HG02840 (cell line): ENCODE results near the gene DCLK2.

Experiments
- ATAC-seq: cut with Tn5 transposase; IDR thresholded peaks from one replicate; pipeline ENCODE4 v1.9.1; 2021; ENCODE audit warnings: mild to moderate bottlenecking, moderate library complexity, moderate number of reproducible peaks; ENCODE audit not compliant: unreplicated experiment, low FRiP score

The DCLK2 gene

DNA sequence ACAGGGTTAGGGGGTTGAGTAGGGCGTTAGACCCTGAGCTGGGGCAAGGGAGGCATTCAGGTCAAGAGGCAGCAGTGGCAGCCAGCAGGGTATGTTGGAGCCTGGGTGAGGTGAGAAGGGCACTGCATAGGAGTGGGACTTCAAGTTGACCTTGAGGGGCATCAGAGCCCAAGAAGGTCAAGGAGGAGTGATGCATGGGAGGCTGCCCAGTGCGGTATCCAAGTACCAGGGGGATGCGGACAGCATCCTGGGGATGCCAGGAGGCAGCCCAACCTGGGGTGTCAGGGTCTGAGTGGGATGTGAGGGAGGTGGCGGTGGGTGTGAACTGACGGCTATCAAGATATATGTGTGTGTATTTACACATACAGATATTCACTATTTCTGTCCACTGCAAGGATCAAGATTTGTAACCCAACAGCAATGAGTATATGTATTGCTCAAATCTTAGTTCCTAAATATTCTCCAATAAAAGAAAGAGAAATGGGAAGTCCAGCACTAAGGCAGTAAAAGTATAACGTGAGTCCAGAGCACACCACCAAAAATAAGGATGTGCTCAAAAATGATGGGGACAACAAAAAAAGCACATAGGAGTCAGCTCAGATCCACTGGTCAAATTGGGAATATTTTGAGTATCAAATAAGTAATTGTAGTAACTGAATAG, 9.8 kb upstream of the DCLK2 start:
- no peak for ATAC-seq

DNA sequence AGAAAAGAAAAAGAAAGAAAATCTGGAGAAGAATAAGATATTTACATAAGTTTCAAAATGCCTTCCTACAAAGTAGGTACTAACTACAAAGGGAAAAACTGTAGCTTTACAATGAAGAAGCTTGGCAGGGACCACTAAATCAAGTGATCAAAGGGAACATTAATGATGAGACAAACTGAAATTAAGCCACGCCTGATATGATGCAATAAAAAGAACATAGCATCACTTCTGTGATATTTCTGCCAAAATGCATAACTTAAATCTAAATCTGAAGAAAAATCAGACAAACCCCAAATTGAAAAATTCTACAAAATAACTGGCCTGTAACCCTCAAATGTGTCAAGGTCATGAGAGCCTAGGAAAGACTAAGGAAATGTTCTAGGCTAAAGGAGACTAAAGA, 8.9 kb upstream of the DCLK2 start:
- no peak for ATAC-seq

DNA sequence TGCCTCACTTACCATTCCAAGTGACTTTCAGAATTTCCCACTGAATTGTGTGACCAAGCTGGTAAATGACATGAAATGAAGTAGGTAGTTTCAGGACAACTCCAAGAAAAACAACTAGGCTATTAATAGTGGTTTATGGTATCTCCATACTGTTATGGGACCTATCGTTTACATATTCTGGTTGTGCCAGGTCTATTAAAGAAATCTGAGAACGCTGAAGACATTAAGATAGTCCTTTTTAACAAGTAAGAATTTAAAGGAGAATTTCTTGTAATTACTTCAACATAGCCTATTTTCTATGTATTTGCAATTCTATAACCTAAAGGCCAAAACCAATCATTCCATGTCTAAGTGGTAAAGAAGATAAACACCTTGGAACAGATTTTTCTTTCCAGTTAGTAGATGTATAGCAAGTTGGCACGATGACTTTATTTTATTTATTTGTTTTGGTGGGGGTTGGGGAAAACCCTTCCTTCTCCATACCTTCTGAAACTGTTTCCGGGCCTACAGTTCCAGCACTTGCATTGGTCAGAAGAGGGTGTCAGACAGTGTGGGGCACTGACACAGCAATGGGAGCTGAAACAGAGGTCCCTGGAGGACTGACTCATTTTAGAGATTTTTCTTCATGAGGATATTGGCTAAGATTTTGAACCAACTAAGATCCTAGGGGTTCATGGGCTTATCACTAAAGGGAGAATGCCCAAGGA, 7.6 kb upstream of the DCLK2 start:
- no peak for ATAC-seq

DNA sequence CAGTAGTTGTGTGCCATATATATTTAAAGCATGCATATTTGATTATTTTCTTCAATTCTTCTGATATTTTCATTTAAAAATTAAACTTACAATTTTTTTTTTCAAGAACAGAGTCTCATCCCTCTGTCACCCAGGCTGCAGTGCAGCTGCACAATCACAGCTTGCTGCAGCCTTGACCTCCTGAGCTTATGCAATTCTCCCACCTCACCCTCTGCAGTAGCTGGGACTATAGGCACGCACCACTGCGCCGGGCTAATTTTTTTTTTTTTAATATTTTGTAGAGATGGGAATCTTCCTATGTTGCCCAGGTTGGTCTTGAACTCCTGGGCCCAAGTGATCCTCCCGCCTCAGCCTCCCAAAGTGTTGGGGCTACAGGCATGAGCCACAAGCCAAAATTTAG, 5.8 kb upstream of the DCLK2 start:
- ATAC-seq, result no peak

DNA sequence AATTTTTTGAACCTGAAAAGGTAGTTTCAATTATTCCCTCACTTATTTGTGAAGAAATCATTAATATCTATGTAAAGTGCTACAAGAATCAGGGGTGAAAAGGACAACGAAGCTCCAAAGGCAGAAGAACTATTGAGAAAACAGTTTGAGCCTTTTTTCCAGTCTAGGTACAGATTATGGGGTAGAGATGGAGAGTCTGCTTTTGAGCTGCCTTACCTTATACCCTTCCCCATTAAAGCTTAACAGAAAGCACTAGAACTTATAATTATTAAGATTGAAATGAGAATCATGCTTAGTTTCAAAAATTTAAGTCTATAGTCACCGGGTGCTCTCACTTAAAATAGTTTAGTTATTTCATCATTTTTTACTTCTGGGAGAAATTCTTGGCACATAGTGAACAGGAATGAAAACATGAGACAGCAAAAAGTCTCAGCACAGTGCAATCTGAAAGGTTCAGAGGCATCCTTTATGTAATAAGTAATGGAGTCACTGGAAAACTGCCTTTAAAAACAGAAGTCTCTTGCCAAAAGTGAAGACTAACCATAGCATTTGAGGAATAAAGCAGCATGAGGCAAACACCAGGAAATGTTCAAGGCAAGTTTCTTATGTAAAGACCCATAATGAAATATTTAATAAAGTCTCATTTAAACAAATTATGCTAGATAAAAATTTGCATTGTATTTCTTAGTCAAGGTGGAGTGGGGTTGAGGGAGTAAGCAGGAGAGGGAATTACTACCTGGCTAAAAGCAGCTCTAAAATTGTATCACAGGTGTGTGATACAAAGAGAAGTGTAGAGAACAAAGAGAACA, 5.1 kb upstream of the DCLK2 start:
- no peak for ATAC-seq

DNA sequence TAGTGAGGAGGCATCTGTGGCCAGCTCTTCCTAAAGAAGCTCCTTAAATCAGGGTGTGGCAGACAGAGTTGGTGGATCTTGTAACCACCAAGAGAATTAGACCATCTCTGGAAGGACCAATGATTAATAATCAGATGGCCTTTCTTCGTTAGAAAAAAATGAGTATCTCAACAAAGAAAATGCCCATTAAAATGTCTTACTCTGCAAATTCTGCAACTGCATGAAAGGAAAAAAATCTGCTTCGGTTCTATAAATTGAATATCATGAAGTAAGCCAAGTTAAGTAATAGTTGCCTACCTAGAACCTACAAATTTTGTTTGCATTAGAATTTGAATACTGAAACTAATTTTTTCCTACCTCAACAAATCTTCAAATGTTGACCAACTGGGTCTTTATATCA, 4.2 kb upstream of the DCLK2 start:
- ATAC-seq, result no peak

DNA sequence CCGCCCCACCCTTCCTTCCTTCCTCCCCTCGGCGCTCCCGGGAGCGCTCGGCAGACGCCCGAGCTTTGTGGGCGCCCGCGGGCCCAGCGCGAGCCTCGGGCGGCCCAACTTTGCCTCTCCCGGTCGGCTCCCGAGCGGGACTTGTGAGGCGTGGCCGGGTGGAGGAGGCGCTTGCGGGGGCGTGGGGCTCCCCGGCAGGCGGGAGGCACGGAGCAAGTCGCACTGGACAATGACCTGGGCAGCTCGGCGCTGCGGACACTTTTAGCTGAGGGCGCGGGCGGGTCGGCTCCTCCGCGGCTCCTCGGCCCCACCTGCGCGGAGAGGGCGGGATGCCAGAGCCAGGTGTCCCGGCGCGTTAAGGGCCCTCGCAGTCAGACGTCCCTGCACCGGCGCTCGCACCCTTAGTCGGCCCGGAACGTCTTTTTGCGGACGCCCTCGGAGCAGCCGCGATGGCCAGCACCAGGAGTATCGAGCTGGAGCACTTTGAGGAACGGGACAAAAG, 385 bp downstream of the DCLK2 start:
- ATAC-seq, result no peak

DNA sequence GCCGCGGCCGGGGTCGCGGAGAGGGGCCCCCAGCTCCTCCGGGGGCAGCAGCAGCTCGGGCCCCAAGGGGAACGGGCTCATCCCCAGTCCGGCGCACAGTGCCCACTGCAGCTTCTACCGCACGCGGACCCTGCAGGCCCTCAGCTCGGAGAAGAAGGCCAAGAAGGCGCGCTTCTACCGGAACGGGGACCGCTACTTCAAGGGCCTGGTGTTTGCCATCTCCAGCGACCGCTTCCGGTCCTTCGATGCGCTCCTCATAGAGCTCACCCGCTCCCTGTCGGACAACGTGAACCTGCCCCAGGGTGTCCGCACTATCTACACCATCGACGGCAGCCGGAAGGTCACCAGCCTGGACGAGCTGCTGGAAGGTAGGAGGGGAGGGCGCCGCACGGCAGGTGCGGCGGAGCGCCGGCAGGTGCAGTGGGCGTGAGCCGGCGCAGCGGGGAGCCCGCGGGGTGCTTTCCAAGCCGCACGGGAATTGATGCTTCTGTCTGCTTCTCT, 886 bp downstream of the DCLK2 start:
- no peak for ATAC-seq

DNA sequence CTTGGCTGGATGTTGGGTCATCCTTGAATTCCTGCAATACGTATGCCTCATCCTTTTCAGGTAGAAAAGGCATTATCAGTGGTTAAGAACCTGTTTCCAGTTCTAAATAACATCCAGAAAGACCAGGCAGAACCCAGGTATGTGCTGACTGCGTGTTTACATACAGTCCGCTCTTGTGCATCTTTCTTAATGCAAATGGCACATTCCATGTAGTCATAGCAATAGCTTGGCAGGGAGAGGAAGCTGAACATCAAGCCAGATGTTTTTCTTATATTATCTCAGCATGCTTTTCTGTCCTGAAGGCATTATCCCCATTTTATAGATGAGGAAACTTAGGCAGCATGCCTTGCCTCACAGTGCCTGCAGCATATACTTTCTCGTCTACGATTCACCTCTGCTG, 2.1 kb downstream of the DCLK2 start:
- no peak for ATAC-seq

DNA sequence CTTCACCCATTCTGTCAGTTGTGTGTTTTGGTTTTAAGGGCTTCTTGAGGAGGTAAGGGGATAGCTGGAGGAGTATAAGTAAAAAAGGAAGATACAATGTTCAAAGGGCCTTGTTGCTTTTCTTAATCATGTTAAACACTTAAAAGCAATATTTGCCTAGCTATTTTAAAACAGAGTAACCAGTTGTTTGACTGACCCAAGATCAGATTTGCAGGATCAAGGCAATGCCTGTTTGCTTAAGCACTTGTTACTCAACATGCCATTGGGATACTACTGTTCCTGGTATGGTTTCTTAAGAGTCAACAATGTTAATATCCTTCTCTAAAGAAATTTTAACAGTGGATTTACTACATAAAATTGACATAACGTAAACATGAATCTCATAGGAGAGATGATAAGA, 2.6 kb downstream of the DCLK2 start:
- no peak for ATAC-seq

DNA sequence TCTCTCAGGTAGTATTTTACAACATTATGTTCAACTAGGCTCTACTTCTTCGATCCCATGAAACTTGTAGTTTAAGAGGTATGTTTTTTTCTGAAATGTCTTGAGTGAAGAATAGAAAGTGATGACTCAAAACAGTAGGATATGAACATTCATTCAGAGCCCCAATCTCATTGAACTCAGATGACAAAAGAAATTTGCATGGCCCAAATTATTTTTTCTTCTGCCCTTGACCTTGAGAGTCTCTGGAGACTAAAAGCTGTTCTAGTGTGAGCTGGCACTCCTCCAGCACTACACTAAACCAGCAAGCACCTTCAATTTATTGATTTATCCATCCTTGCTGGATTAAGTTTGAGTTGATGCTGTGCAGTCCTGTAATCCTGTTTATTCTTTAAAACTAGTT, 4.0 kb downstream of the DCLK2 start:
- ATAC-seq, result peak; percentile 61

DNA sequence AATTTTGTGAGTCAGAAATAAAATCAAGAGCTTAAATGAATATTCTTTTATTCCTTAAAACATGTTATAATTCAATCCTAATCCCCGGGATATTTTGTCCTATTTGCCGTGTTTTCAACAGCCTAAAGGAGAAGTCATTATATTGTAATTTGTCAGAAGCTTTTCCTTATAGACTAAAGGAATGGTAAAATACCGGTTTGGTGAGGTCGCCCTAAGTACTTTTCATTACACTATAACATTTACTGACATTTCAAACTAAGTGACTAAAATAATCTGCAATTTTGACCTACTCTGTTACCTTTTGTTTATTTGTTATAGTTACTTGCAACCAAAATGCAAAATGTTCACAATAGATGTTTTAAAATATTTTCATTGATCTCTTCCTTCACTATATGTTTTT, 8.8 kb downstream of the DCLK2 start:
- no peak for ATAC-seq

DNA sequence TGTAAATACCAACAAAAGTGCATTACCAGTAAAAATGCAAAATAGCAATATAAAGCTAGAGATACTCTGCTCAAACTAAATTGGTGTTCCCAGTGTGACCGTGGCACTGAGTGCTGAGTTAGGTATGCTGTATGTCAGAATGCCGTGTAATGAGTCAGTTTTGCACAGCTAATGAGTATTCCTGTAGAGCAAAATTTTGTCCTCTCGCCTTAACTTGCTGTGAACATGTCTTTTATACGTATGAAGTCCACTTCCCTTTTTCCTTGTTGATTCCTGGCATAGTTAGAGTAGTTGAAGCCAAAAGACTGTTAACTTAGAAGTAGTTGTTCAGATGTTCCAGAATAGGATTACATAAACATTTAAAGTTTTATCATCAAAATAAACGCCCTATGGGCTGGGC, 11.5 kb downstream of the DCLK2 start:
- no peak for ATAC-seq

DNA sequence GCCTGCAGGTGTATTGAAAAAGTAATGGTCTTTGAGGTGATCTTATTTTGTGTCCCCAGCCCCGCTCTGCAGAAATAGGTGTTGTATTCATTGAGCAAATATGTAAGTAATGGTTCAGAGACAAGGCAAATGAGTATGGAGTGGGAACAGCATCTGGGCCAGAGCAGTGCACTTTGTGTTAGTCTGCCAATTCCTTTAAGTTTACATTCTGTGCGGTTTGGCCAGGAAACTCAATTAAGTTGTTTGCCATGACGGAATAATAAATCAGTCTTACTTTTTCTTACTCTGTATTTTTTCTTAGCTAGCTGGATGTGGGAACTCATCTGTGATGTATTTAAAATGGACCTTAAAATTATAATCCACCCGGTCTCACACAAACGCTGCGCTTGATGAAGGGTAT, 12.6 kb downstream of the DCLK2 start:
- ATAC-seq, result no peak

DNA sequence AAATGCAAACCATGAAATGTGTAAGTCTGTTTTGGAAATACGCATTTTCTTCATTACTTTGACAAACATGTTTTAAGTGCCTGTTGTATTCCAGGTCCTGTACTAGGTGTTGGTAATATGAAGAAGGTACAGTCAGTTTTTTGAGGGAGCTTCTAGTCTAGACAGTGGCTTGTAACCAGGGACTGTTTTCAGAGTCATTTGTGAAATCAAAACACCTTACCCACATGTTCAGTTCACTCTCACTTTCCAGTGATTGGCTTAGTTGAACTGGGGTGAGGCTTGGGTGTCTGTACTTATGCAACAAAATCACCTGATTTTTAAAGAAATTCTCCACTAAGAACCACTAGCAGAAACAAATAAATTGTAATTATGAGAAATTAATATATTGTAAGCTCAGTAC, 16.4 kb downstream of the DCLK2 start:
- no peak for ATAC-seq

DNA sequence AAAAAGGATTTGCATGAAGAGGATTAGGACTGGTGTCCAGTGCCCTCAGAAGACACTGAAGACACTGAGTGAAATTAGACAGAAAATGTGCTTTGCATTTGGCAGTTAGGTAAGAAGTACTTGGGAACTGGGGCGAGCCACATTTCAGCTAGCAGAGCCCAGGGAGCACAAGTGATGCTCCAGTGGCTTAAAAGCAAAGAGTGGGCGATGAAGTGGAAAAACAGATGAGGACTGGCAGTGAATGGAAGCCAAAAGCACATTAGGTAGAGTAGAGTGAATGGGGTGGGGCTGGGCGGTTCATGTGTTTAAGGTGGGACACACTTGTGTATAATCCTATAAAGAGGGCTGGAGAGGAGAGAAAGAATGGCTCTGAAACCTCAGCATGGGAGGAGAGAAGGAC, 18.4 kb downstream of the DCLK2 start:
- no peak for ATAC-seq

DNA sequence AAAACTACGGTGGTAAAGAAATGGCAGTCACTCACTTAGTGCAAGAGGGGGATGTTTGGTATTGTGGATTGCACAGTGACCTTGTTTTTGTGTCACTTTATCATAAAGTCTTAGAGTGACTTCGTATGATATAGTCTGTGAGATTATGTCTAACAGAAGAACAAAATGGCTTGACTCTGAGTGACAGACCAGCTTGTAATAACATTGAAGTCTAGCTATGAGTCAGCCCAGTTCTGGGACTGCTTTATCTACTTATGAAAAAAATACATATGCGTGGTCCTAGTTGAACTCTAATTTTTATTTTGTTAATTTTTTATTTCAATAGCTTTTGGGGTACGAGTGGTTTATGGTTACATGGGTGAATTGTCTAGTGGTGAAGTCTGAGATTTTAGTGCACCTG, 20.0 kb downstream of the DCLK2 start:
- no peak for ATAC-seq

DNA sequence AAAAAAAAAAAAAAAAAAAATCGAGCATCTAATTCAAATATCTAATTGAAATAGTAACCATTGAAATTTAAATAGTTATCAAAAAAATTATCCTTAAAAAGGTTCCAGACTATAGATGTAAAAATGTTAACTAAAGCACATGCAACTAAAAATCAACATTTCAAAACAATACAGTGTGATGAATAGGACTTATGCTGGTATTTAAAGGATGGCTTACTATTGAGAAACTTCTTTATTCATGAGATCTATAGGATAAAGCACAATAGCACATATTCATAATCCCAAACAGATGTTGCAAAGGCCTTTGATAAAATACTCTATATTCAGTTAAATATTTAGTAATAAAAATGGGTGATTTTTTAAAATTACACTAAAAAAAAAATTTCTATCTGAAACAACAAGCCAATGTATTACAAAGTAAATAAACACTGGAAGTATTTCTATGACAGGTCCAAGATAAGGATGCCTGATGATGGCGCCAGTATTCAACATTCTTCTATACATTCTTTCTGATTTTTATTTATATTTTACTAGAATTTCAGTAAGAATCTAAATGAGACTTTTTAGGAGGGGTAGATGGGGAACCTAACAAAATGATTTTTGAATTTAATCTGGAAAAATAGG, 26.3 kb downstream of the DCLK2 start:
- no peak for ATAC-seq

DNA sequence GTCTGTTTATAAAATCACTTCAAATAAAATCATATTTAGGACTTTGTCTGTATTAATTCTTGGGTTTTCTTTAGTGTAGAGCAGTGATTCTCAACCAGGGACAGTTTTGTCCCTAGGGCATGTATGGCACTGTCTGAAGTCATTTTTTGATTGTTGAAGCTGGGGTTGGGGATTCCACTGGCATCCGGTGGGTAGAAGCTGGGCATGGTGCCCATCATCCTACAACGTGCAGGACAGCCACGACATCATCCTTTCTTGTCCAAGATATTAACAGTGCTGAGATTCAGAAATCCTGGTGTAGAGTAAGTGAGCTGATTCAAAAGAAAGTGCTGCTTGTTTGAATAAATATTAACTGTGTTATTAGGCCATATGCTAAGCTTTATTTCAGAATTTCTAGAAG, 28.6 kb downstream of the DCLK2 start:
- ATAC-seq, result no peak

DNA sequence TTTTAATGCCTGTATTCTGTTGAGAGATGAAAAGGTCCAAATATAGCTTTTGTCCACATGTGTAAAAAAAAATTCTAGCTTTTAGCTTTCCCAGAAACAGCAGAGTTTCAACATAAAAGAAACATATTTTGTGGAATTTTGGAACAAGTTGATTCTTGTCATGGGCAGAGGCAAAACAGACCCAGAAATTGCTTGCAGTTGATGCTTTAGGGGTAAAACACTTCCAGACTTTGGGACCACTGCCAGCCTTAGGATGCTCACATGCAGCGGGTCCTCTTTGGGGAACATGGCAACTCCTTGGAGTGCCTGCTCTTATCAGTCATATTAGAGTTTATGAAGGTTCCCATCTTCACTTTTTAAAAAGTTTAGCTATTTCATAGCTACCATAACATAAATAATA, 30.4 kb downstream of the DCLK2 start:
- no peak for ATAC-seq

DNA sequence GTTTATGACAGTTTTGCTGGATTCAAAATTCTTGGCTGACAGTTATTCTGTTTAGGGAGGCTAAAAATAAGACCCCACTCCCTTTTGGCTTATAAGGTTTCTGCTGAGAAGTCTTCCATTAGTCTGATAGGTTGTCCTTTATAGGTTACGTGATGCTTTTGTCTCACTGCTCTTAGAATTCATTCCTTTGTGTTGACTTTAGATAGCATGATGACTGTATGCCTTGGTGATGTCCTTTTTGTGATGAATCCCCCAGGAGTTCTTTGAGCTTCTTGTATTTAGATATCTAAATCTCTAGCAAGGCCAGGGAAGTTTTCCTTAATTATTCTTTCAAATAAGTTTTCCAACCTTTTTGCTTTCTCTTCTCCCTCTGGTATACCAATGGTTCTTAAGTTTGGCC, 36.4 kb downstream of the DCLK2 start:
- no peak for ATAC-seq
